Esophagus muscularis mucosa (tissue), 4 donors: ENCODE results near the gene CLUH. TPM values are rescaled to one million over a fixed set of nuclear protein-coding genes. Genes with fewer than 3 reads are reported as not detected.

Experiments used
- DNase-seq: peaks from one replicate; pipeline ENCODE4 v3.0.0-alpha.2; 2017; ENCODE audit errors: extremely low spot score
- H3K27ac ChIP-seq, 4 donors: fragments of 200-600 bp; sonication (generic); replicated peaks in 1 of 4; 1 replicate in 3 of 4; 2 replicates in 1 of 4; pipeline ENCODE4 v1.5.1; 2016 to 2019; ENCODE audit warnings: mild to moderate bottlenecking in 1 of 4
- H3K27me3 ChIP-seq, 4 donors: fragments of 200-600 bp; sonication (generic); one replicate each; pipeline versions ENCODE4 v1.5.1 to v1.6.0; 2016 to 2019
- H3K36me3 ChIP-seq, 4 donors: fragments of 200-600 bp; sonication (generic); one replicate each; pipeline ENCODE4 v1.5.1; 2016 to 2019
- H3K4me1 ChIP-seq, 4 donors: fragments of 200-600 bp; sonication (generic); one replicate each; pipeline ENCODE4 v1.5.1; 2016 to 2019
- H3K4me3 ChIP-seq, 4 donors: fragments of 200-600 bp; sonication (generic); 1 replicate in 2 of 4; 2 replicates in 2 of 4; pipeline ENCODE4 v1.5.1; 2016 to 2019; ENCODE audit warnings: mild to moderate bottlenecking in 4 of 4, moderate library complexity in 1 of 4
- H3K9me3 ChIP-seq, 4 donors: fragments of 200-600 bp; sonication (generic); 1 replicate in 3 of 4; 2 replicates in 1 of 4; pipeline ENCODE4 v1.5.1; 2016 to 2019
- CTCF ChIP-seq, 3 experiments: fragments of 200-600 bp in 2 of 3; fragments of 450-650 bp in 1 of 3; sonication (generic) in 2 of 3; IDR thresholded peaks; one replicate each; pipeline ENCODE4 v1.5.1; 2017 to 2019; ENCODE audit warnings: antibody characterized with exemption in 3 of 3, mild to moderate bottlenecking in 2 of 3, moderate library complexity in 1 of 3
- EP300 ChIP-seq: sonication (generic); formaldehyde crosslinking; IDR thresholded peaks from one replicate; pipeline ENCODE4 v1.6.1; 2017; ENCODE audit warnings: antibody characterized with exemption
- POLR2A ChIP-seq: fragments of 450-650 bp; IDR thresholded peaks from one replicate; pipeline ENCODE4 v1.6.1; 2017; ENCODE audit warnings: antibody characterized with exemption, moderate library complexity, mild to moderate bottlenecking, low read depth
- POLR2AphosphoS5 ChIP-seq, 2 donors: sonication (generic); formaldehyde crosslinking; IDR thresholded peaks; one replicate each; pipeline ENCODE4 v1.6.1; 2017; ENCODE audit warnings: antibody characterized with exemption in 2 of 2
- WGBS: methylation state at CpG from one replicate; pipeline ENCODE4 v1.1.5; 2018; 5-methylcytosine and 5-hydroxymethylcytosine counted together
- intact Hi-C: fragments of 100-400 bp; cut with DNase I; formaldehyde crosslinking; loops from one replicate; pipeline ENCODE4 v1.15.1; 2023
- total RNA-seq, 4 donors: library from RNA; depleted of rRNA; stranded (reverse); fragments of >200 nt; gene quantifications; one replicate each; pipeline versions ENCODE4 v1.1.0 to v1.2.1, GENCODE V29; 2016

CLUH gene
- total RNA-seq: 10 to 100 TPM; 42.8 to 92.9 (median 62.9) TPM

GRCh38 chr17:2711608-2712299, at the start of gene CLUH:
Gene CLUH, minus strand, starts transcription at chr17:2711764. Its CDS starts 103 bp downstream, at chr17:2711661.
- TF ChIP-seq POLR2AphosphoS5 (IDR thresholded peaks at IDR 0.05): peak; percentile 92 to 100
- peak in 1 of 3 experiments; percentile 50 for TF ChIP-seq CTCF (IDR thresholded peaks at IDR 0.05)
- TF ChIP-seq EP300: no peak
- peak; percentile 7 for TF ChIP-seq POLR2A
- WGBS: 3% methylated on average over 20 of the region's 76 CpGs
- Histone ChIP-seq H3K4me3 (peak within 1 kb of the TSS; percentile 92 to 95 (median 93)), H3K27me3 (no peaks in the 10 kb centered on the region), H3K9me3 (no peaks in the 10 kb centered on the region), H3K27ac (peak within 1 kb of the TSS; percentile 83 to 84 (median 83)), H3K36me3 (peaks cover 0 to 9% (median 0%) of the 10 kb centered on the region in 4 donors), H3K4me1 (peaks cover 51 to 71% (median 59%) of the 10 kb centered on the region in 4 donors)
- intact Hi-C loops: no loop called here
- DNase-seq: peak; percentile 98

- peaks cover 0 to 73% (median 15%) of the 10 kb centered on the region in 4 donors for H3K27me3 ChIP-seq
- no peaks in the 10 kb centered on the region for H3K9me3 ChIP-seq
Measured at GRCh38 chr17:2758870-2759269, 47.3 kb upstream of the CLUH start.

GRCh38 chr17:2755891-2756724, 44.5 kb upstream of the CLUH start:
- H3K27ac ChIP-seq: no peak overlapping the region
- peaks cover 0 to 85% (median 15%) of the 10 kb centered on the region in 4 donors for H3K27me3 ChIP-seq
- H3K9me3 ChIP-seq: no peaks in the 10 kb centered on the region
- peaks cover 3 to 16% (median 13%) of the 10 kb centered on the region in 4 donors for H3K4me1 ChIP-seq
- no peaks in the 10 kb centered on the region for H3K36me3 ChIP-seq
- no peak for TF ChIP-seq POLR2AphosphoS5 (IDR thresholded peaks at IDR 0.05)
- no peak for TF ChIP-seq POLR2A
- TF ChIP-seq EP300: no peak
- no peak for TF ChIP-seq CTCF (IDR thresholded peaks at IDR 0.05)
- WGBS: 5% methylated on average over 22 of the region's 46 CpGs
- DNase-seq: no peak
- intact Hi-C loops: no loop called here
- peak overlapping the region; percentile 43 to 57 (median 46) for H3K4me3 ChIP-seq

More at GRCh38 chr17:2758870-2759269, 47.3 kb upstream of the CLUH start:
- no peak for DNase-seq
- intact Hi-C loops: no loop called here
- H3K4me1 ChIP-seq: peaks cover 3 to 16% (median 13%) of the 10 kb centered on the region in 4 donors
- 83% methylated on average over 4 of the region's 4 CpGs for whole genome bisulfite sequencing
- H3K4me3 ChIP-seq: no peak overlapping the region
- TF ChIP-seq POLR2A: no peak
- no peak for TF ChIP-seq EP300
- no peak for TF ChIP-seq POLR2AphosphoS5 (IDR thresholded peaks at IDR 0.05)
- TF ChIP-seq CTCF (IDR thresholded peaks at IDR 0.05): no peak
- no peaks in the 10 kb centered on the region for H3K36me3 ChIP-seq
- no peak overlapping the region for H3K27ac ChIP-seq

GRCh38 chr17:2751491-2751890, 39.9 kb upstream of the CLUH start:
- peaks cover 0 to 96% (median 30%) of the 10 kb centered on the region in 4 donors for H3K27me3 ChIP-seq
- H3K4me3 ChIP-seq: no peak overlapping the region
- intact Hi-C loops: no loop called here
- H3K36me3 ChIP-seq: no peaks in the 10 kb centered on the region
- 100% methylated on average over 1 of the region's 2 CpGs for WGBS
- H3K27ac ChIP-seq: no peak overlapping the region
- TF ChIP-seq POLR2A (no peak), POLR2AphosphoS5 (IDR thresholded peaks at IDR 0.05) (no peak), CTCF (IDR thresholded peaks at IDR 0.05) (no peak), EP300 (no peak)
- H3K9me3 ChIP-seq: no peaks in the 10 kb centered on the region
- peaks cover 3 to 30% (median 26%) of the 10 kb centered on the region in 4 donors for H3K4me1 ChIP-seq
- DNase-seq: no peak
